HCT116 (cell line): ENCODE results near the gene GBX1.

Source experiments
- CBX3 ChIP-seq: IDR thresholded peaks from 2 replicates; pipeline ENCODE4 v1.6.1; 2012; ENCODE audit warnings: low read depth
- CEBPB ChIP-seq: IDR thresholded peaks from 2 replicates; pipeline ENCODE4 v1.6.1; 2012; ENCODE audit warnings: low read depth
- CTCF ChIP-seq, 3 experiments: fragments of 200-600 bp in 1 of 3; sonication (generic) in 1 of 3; IDR thresholded peaks in 2 of 3; conservative IDR thresholded peaks in 1 of 3; 2 replicates each; pipeline ENCODE4 v1.5.1; 2012 to 2017; ENCODE audit warnings: low read depth in 2 of 3, low read length in 2 of 3, antibody characterized with exemption in 1 of 3, borderline replicate concordance in 1 of 3, control low read depth in 1 of 3, mild to moderate bottlenecking in 1 of 3, mixed read lengths in 1 of 3, mixed run types in 1 of 3, moderate library complexity in 1 of 3; ENCODE audit not compliant: insufficient read depth in 1 of 3
- EGR1 ChIP-seq: IDR thresholded peaks from 2 replicates; pipeline ENCODE4 v1.6.1; 2012; ENCODE audit warnings: low read depth
- EZH2 ChIP-seq: fragments of 200-600 bp; sonication (generic); IDR thresholded peaks from 2 replicates; pipeline ENCODE4 v1.6.1; 2017; ENCODE audit warnings: antibody characterized with exemption, mixed run types
- FOSL1 ChIP-seq: IDR thresholded peaks from 2 replicates; pipeline ENCODE4 v1.6.1; 2012; ENCODE audit warnings: low read depth
- JUND ChIP-seq: IDR thresholded peaks from 2 replicates; pipeline ENCODE4 v1.6.1; 2012
- MAX ChIP-seq: IDR thresholded peaks from 2 replicates; pipeline ENCODE4 v1.6.1; 2012
- POLR2A ChIP-seq: IDR thresholded peaks from 2 replicates; pipeline ENCODE4 v1.7.0; 2011; ENCODE audit warnings: borderline replicate concordance; ENCODE audit not compliant: insufficient read depth, insufficient read length; ENCODE audit errors: extremely low read depth
- POLR2AphosphoS5 ChIP-seq: IDR thresholded peaks from 2 replicates; pipeline ENCODE4 v1.6.1; 2011; ENCODE audit warnings: mild to moderate bottlenecking, low read depth, low read length, moderate library complexity
- RAD21 ChIP-seq: IDR thresholded peaks from 2 replicates; pipeline ENCODE4 v1.6.1; 2012; ENCODE audit warnings: low read depth, mild to moderate bottlenecking
- SIN3A ChIP-seq: IDR thresholded peaks from 2 replicates; pipeline ENCODE4 v1.6.1; 2012; ENCODE audit warnings: low read depth

GRCh38 chr7:151128144-151128543, 39.4 kb downstream of the GBX1 start:
- TF ChIP-seq SIN3A: no peak
- TF ChIP-seq EZH2: no peak
- TF ChIP-seq CTCF (IDR thresholded peaks at IDR 0.05 in 2 of 3, conservative IDR thresholded peaks at IDR 0.05 in 1 of 3; ENCODE audit: borderline replicate concordance in 1 of 3, insufficient read depth in 1 of 3, low read depth in 2 of 3, low read length in 2 of 3): no peak
- TF ChIP-seq RAD21: no peak
- TF ChIP-seq POLR2A: no peak
- no peak for TF ChIP-seq JUND
- TF ChIP-seq POLR2AphosphoS5: no peak
- no peak for TF ChIP-seq EGR1
- TF ChIP-seq CEBPB: no peak
- TF ChIP-seq CBX3: no peak
- no peak for TF ChIP-seq MAX
- TF ChIP-seq FOSL1: no peak
